WTC11 (cell line): ENCODE data around the gene PXK. TPM values are rescaled to one million over a fixed set of nuclear protein-coding genes. Genes with fewer than 3 reads are reported as not detected.

ENCODE experiments used
- ATAC-seq: fragments of 200-7000 bp; cut with Tn5 transposase; 2 replicates; pipeline ENCODE4 v1.10.0; 2021; ENCODE audit warnings: mild to moderate bottlenecking, moderate library complexity
- CTCF ChIA-PET: fragments of 300-600 bp; sonication (Branson Sonifier 250); formaldehyde crosslinking; loops from one replicate; lab custom pipeline; 2021; ENCODE audit warnings: antibody characterized with exemption; lab: Charles Lee
- POLR2A ChIA-PET: fragments of 350-600 bp; sonication (Branson Sonifier 250); formaldehyde crosslinking; loops from one replicate; lab custom pipeline; 2021; ENCODE audit warnings: antibody characterized with exemption; lab: Charles Lee
- DNase-seq: peaks from one replicate; pipeline ENCODE4 v3.0.0; 2021; ENCODE audit warnings: low spot score
- H3K27ac Mint-ChIP-seq: 2 replicates; pipeline ENCODE4 v1.8.0; 2021; ENCODE audit warnings: mixed read lengths
- H3K27me3 Mint-ChIP-seq: 2 replicates; pipeline ENCODE4 v1.8.0; 2021; ENCODE audit warnings: low read depth, mild to moderate bottlenecking, moderate library complexity, mixed read lengths
- H3K36me3 Mint-ChIP-seq: 2 replicates; pipeline ENCODE4 v1.8.0; 2021; ENCODE audit warnings: mixed read lengths
- H3K4me1 Mint-ChIP-seq: 2 replicates; pipeline ENCODE4 v1.8.0; 2022; ENCODE audit warnings: mixed read lengths
- H3K4me3 Mint-ChIP-seq: 2 replicates; pipeline ENCODE4 v1.8.0; 2021; ENCODE audit warnings: mild to moderate bottlenecking, moderate library complexity, mixed read lengths
- H3K9me3 Mint-ChIP-seq: 2 replicates; pipeline ENCODE4 v1.8.0; 2021; ENCODE audit warnings: mixed read lengths
- CREB1 ChIP-seq: sonication (generic); formaldehyde crosslinking; IDR thresholded peaks from 2 replicates; pipeline ENCODE4 v1.8.0; 2023; ENCODE audit warnings: mild to moderate bottlenecking, missing genetic modification reagents
- CREM ChIP-seq: sonication (generic); formaldehyde crosslinking; IDR thresholded peaks from 2 replicates; pipeline ENCODE4 v1.8.1; 2022; ENCODE audit warnings: mild to moderate bottlenecking, missing genetic modification reagents, moderate library complexity
- JAZF1 ChIP-seq: fragments of 250-450 bp; sonication (Bioruptor Pico); IDR thresholded peaks from 2 replicates; pipeline ENCODE4 v1.9.0; 2021; ENCODE audit warnings: moderate library complexity, mild to moderate bottlenecking, inconsistent platforms
- KAT7 ChIP-seq: sonication (generic); formaldehyde crosslinking; IDR thresholded peaks from 2 replicates; pipeline ENCODE4 v1.8.1; 2023; ENCODE audit warnings: missing genetic modification reagents, mild to moderate bottlenecking, borderline replicate concordance
- NFE2L1 ChIP-seq: sonication (generic); formaldehyde crosslinking; IDR thresholded peaks from 2 replicates; pipeline ENCODE4 v1.8.1; 2023; ENCODE audit warnings: missing genetic modification reagents
- NFYB ChIP-seq: sonication (generic); formaldehyde crosslinking; conservative IDR thresholded peaks from 2 replicates; pipeline ENCODE4 v1.8.0; 2022; ENCODE audit warnings: low read depth, missing genetic modification reagents
- NR3C1 ChIP-seq: sonication (generic); formaldehyde crosslinking; conservative IDR thresholded peaks from 2 replicates; pipeline ENCODE4 v1.8.1; 2023; ENCODE audit warnings: low read depth, mild to moderate bottlenecking, missing genetic modification reagents
- RELA ChIP-seq: sonication (generic); formaldehyde crosslinking; IDR thresholded peaks from 2 replicates; pipeline ENCODE4 v1.8.1; 2022; ENCODE audit warnings: missing genetic modification reagents, mild to moderate bottlenecking, borderline replicate concordance
- RORB ChIP-seq: fragments of 250-450 bp; sonication (Bioruptor Pico); IDR thresholded peaks from 2 replicates; pipeline ENCODE4 v1.9.0; 2021; ENCODE audit warnings: mild to moderate bottlenecking
- SP1 ChIP-seq: sonication (generic); formaldehyde crosslinking; conservative IDR thresholded peaks from 2 replicates; pipeline ENCODE4 v1.8.1; 2022; ENCODE audit warnings: missing genetic modification reagents
- TCF7 ChIP-seq: sonication (generic); formaldehyde crosslinking; IDR thresholded peaks from 2 replicates; pipeline ENCODE4 v1.8.0; 2022; ENCODE audit warnings: mild to moderate bottlenecking, low read depth, missing genetic modification reagents, moderate library complexity
- TEAD1 ChIP-seq: sonication (generic); formaldehyde crosslinking; IDR thresholded peaks from 2 replicates; pipeline ENCODE4 v1.8.0; 2022; ENCODE audit warnings: mild to moderate bottlenecking, missing genetic modification reagents
- TEAD4 ChIP-seq: sonication (generic); formaldehyde crosslinking; IDR thresholded peaks from 2 replicates; pipeline ENCODE4 v1.8.0; 2022; ENCODE audit warnings: mild to moderate bottlenecking, missing genetic modification reagents
- TP53 ChIP-seq: sonication (generic); formaldehyde crosslinking; IDR thresholded peaks from 2 replicates; pipeline ENCODE4 v1.8.1; 2023; ENCODE audit warnings: mild to moderate bottlenecking, missing genetic modification reagents
- ZNF121 ChIP-seq: sonication (generic); formaldehyde crosslinking; IDR thresholded peaks from 2 replicates; pipeline ENCODE4 v1.8.0; 2023; ENCODE audit warnings: missing genetic modification reagents
- total RNA-seq: library from RNA; stranded (reverse); gene quantifications from 3 replicates; pipeline ENCODE4 v1.2.3, GENCODE V29; 2021
- TF ChIP-seq, protein P1 (sequence below): sonication (generic); formaldehyde crosslinking; IDR thresholded peaks from 2 replicates; pipeline ENCODE4 v1.8.1; 2023; ENCODE audit warnings: mild to moderate bottlenecking, moderate library complexity, missing genetic modification reagents
- TF ChIP-seq, protein P2 (sequence below): fragments of 250-450 bp; sonication (Bioruptor Pico); IDR thresholded peaks from 2 replicates; pipeline ENCODE4 v1.9.0; 2021; ENCODE audit warnings: mild to moderate bottlenecking
- TF ChIP-seq, protein P3 (sequence below): sonication (generic); formaldehyde crosslinking; IDR thresholded peaks from 2 replicates; pipeline ENCODE4 v1.8.0; 2022; ENCODE audit warnings: missing genetic modification reagents
- TF ChIP-seq, protein P4 (sequence below): sonication (generic); formaldehyde crosslinking; IDR thresholded peaks from 2 replicates; pipeline ENCODE4 v1.8.0; 2023; ENCODE audit warnings: missing genetic modification reagents
- TF ChIP-seq, protein P5 (sequence below): fragments of 250-450 bp; sonication (Bioruptor Pico); IDR thresholded peaks from 2 replicates; pipeline ENCODE4 v1.9.0; 2021; ENCODE audit warnings: moderate library complexity, mild to moderate bottlenecking, inconsistent platforms, borderline replicate concordance
- TF ChIP-seq, protein P6 (sequence below): fragments of 200-600 bp; IDR thresholded peaks from 2 replicates; pipeline ENCODE4 v1.8.0; 2022; ENCODE audit warnings: antibody characterized with exemption
- TF ChIP-seq, protein P7 (sequence below): fragments of 250-450 bp; sonication (Bioruptor Pico); IDR thresholded peaks from 2 replicates; pipeline ENCODE4 v2.1.2; 2022; ENCODE audit warnings: mild to moderate bottlenecking, moderate library complexity

The PXK gene
- total RNA-seq, 1 experiment from 2014 or later: 9.4 TPM

DNA sequence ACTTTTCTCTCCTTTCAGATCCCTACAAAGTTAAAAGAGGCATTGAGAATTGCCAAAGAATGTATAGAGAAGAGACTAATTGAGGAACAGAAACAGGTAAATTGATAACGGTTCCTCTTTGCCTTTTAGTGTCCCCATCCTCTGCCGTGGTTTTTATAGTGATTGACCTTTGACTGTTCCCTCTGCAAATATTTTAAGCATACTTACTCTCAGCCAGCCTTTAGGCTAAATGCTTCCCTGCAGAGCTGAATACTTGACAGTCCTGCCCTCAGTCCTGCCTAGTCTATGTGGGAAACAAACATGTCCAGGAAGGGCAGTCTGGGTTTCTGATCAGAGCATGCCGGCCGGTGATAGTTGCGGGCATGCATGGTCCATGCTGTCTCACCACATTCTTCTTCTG lies 76.2 kb downstream of the PXK start:
- no peak overlapping the region for H3K27ac Mint-ChIP-seq

DNA sequence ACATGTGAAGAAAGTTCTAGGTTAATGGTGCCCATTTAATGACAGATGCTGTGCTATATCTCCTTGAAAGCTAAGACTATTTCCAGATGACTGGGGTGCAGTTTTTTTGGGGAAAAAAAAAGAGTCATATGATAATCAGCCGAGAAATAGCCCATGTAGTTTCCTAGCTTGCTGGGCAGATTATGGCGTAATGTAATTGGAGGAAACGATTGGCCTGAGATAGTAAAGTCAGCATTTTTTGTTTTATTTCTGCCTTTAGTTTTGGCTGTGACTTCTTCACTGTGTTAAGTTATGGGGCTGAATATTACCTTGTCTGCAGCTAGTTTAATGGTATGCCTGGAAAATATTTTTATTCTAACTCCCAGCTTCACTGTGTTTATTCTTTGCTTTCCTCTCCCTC lies 77.0 kb downstream of the PXK start:
- CTCF ChIA-PET: interaction anchor here (0.7 to 1.4 kb wide), 2 partner anchors 103 to 222 kb away, joined by 3 read pairs; partner anchors contain the start of gene HTD2
- TF ChIP-seq, protein P1, sequence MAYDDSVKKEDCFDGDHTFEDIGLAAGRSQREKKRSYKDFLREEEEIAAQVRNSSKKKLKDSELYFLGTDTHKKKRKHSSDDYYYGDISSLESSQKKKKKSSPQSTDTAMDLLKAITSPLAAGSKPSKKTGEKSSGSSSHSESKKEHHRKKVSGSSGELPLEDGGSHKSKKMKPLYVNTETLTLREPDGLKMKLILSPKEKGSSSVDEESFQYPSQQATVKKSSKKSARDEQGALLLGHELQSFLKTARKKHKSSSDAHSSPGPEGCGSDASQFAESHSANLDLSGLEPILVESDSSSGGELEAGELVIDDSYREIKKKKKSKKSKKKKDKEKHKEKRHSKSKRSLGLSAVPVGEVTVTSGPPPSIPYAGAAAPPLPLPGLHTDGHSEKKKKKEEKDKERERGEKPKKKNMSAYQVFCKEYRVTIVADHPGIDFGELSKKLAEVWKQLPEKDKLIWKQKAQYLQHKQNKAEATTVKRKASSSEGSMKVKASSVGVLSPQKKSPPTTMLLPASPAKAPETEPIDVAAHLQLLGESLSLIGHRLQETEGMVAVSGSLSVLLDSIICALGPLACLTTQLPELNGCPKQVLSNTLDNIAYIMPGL: no peak
- TF ChIP-seq CREM: no peak
- TF ChIP-seq, protein P2, sequence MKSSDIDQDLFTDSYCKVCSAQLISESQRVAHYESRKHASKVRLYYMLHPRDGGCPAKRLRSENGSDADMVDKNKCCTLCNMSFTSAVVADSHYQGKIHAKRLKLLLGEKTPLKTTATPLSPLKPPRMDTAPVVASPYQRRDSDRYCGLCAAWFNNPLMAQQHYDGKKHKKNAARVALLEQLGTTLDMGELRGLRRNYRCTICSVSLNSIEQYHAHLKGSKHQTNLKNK: no peak
- no peak for TF ChIP-seq TEAD4
- TF ChIP-seq JAZF1 (CRISPR knock-in tag): no peak
- TF ChIP-seq NFE2L1 (CRISPR knock-in tag): no peak
- no peak for TF ChIP-seq NR3C1
- TF ChIP-seq, protein P3, sequence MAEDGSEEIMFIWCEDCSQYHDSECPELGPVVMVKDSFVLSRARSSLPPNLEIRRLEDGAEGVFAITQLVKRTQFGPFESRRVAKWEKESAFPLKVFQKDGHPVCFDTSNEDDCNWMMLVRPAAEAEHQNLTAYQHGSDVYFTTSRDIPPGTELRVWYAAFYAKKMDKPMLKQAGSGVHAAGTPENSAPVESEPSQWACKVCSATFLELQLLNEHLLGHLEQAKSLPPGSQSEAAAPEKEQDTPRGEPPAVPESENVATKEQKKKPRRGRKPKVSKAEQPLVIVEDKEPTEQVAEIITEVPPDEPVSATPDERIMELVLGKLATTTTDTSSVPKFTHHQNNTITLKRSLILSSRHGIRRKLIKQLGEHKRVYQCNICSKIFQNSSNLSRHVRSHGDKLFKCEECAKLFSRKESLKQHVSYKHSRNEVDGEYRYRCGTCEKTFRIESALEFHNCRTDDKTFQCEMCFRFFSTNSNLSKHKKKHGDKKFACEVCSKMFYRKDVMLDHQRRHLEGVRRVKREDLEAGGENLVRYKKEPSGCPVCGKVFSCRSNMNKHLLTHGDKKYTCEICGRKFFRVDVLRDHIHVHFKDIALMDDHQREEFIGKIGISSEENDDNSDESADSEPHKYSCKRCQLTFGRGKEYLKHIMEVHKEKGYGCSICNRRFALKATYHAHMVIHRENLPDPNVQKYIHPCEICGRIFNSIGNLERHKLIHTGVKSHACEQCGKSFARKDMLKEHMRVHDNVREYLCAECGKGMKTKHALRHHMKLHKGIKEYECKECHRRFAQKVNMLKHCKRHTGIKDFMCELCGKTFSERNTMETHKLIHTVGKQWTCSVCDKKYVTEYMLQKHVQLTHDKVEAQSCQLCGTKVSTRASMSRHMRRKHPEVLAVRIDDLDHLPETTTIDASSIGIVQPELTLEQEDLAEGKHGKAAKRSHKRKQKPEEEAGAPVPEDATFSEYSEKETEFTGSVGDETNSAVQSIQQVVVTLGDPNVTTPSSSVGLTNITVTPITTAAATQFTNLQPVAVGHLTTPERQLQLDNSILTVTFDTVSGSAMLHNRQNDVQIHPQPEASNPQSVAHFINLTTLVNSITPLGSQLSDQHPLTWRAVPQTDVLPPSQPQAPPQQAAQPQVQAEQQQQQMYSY (CRISPR knock-in tag): no peak
- TF ChIP-seq RELA (CRISPR knock-in tag): no peak
- TF ChIP-seq, protein P4, sequence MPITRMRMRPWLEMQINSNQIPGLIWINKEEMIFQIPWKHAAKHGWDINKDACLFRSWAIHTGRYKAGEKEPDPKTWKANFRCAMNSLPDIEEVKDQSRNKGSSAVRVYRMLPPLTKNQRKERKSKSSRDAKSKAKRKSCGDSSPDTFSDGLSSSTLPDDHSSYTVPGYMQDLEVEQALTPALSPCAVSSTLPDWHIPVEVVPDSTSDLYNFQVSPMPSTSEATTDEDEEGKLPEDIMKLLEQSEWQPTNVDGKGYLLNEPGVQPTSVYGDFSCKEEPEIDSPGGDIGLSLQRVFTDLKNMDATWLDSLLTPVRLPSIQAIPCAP (CRISPR knock-in tag): no peak
- POLR2A ChIA-PET: no interaction called here
- no peaks in the 10 kb centered on the region; the same call in 1 of the 2 replicates for H3K36me3 Mint-ChIP-seq
- H3K4me3 Mint-ChIP-seq: no peak overlapping the region
- DNase-seq: no peak
- no peak for ATAC-seq
- H3K9me3 Mint-ChIP-seq: no peaks in the 10 kb centered on the region
- H3K27me3 Mint-ChIP-seq: no peaks in the 10 kb centered on the region
- H3K4me1 Mint-ChIP-seq: peaks cover 15% of the 10 kb centered on the region
- no peak overlapping the region for H3K27ac Mint-ChIP-seq

More for the DNA sequence above, 76.2 kb downstream of the PXK start:
- TF ChIP-seq CREB1 (CRISPR knock-in tag): no peak
- Mint-ChIP-seq H3K27me3 (no peaks in the 10 kb centered on the region), H3K36me3 (no peaks in the 10 kb centered on the region; the same call in 1 of the 2 replicates), H3K4me3 (no peak overlapping the region), H3K9me3 (no peaks in the 10 kb centered on the region), H3K4me1 (peaks cover 15% of the 10 kb centered on the region)
- ChIA-PET POLR2A (no interaction called here), CTCF (interaction anchor here (0.7 to 1.4 kb wide), 2 partner anchors 102 to 221 kb away, joined by 3 read pairs; partner anchors contain the start of gene HTD2)
- ATAC-seq (no peak), DNase-seq (no peak)

DNA sequence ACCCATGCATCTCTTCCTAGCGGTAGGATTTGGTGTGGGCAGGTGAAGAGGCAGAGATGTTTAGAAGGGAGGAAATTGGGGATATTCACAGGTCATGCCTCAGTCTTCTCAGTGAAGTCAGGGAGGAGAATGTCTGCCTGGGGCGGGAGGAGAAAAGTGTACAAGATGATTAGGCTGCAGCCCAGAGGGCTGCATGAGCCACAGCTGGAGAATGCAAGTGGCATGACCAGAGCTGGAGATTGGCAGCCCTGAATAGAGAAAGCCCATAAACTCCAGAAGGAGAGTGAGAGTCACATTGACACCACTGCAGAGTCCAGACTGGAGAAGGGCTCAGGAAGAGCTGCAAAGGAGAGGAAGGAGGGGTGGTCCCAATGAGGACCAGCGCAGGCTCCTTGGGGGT lies 78.3 kb downstream of the PXK start:
- ATAC-seq: no peak
- Mint-ChIP-seq H3K36me3 (no peaks in the 10 kb centered on the region; the same call in 1 of the 2 replicates), H3K27ac (no peak overlapping the region), H3K27me3 (no peaks in the 10 kb centered on the region), H3K4me3 (no peak overlapping the region), H3K9me3 (no peaks in the 10 kb centered on the region), H3K4me1 (peaks cover 21% of the 10 kb centered on the region)
- no peak for DNase-seq
- ChIA-PET POLR2A (no interaction called here), CTCF (interaction anchor here (1.6 kb wide), 1 partner anchor 78 kb away, joined by 3 read pairs; the partner anchor contains the start of gene PXK)
- TF ChIP-seq NR3C1 (no peak), TCF7 (CRISPR knock-in tag) (no peak), RORB (CRISPR knock-in tag) (no peak), SP1 (CRISPR knock-in tag) (no peak), ZNF121 (CRISPR knock-in tag) (no peak), KAT7 (CRISPR knock-in tag) (no peak), TP53 (CRISPR knock-in tag) (no peak), TEAD1 (no peak), NFYB (CRISPR knock-in tag) (no peak)
- TF ChIP-seq, protein P5, sequence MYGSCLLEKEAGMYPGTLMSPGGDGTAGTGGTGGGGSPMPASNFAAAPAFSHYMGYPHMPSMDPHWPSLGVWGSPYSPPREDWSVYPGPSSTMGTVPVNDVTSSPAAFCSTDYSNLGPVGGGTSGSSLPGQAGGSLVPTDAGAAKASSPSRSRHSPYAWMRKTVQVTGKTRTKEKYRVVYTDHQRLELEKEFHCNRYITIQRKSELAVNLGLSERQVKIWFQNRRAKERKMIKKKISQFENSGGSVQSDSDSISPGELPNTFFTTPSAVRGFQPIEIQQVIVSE: no peak
- TF ChIP-seq, protein P6, sequence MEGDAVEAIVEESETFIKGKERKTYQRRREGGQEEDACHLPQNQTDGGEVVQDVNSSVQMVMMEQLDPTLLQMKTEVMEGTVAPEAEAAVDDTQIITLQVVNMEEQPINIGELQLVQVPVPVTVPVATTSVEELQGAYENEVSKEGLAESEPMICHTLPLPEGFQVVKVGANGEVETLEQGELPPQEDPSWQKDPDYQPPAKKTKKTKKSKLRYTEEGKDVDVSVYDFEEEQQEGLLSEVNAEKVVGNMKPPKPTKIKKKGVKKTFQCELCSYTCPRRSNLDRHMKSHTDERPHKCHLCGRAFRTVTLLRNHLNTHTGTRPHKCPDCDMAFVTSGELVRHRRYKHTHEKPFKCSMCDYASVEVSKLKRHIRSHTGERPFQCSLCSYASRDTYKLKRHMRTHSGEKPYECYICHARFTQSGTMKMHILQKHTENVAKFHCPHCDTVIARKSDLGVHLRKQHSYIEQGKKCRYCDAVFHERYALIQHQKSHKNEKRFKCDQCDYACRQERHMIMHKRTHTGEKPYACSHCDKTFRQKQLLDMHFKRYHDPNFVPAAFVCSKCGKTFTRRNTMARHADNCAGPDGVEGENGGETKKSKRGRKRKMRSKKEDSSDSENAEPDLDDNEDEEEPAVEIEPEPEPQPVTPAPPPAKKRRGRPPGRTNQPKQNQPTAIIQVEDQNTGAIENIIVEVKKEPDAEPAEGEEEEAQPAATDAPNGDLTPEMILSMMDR: no peak
- TF ChIP-seq, protein P7, sequence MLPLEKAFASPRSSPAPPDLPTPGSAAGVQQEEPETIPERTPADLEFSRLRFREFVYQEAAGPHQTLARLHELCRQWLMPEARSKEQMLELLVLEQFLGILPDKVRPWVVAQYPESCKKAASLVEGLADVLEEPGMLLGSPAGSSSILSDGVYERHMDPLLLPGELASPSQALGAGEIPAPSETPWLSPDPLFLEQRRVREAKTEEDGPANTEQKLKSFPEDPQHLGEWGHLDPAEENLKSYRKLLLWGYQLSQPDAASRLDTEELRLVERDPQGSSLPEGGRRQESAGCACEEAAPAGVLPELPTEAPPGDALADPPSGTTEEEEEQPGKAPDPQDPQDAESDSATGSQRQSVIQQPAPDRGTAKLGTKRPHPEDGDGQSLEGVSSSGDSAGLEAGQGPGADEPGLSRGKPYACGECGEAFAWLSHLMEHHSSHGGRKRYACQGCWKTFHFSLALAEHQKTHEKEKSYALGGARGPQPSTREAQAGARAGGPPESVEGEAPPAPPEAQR (CRISPR knock-in tag): no peak
